Measurements from ENCODE around the gene MASP2. TPM values are rescaled to one million over a fixed set of nuclear protein-coding genes. Genes with fewer than 3 reads are reported as not detected.

The MASP2 gene
- total RNA-seq, 1 donor from 2014 or later, result 0.73 TPM

DNA sequence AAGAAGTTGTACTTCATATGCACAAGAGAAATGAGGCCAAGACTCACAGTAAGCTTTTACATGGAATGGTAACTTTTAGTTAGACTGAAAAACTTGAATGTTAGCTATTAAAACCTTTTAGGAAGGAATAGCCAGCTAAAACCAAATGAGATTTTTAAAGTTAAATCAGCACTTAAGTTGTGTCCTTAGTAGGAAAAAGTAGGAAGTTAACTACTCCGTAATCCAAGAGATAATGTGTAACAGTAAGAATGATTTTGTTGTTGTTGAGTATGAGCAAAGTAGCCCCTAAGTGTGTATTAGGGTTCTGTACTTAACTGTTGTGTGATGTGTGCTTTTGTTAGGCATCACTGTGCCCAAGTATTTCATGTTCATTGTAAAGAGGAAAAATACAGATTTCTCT lies 21.4 kb downstream of the MASP2 start:
- peaks cover 63% of the 10 kb centered on the region for H3K36me3 ChIP-seq (ENCODE audit: insufficient read depth, low read length)

DNA sequence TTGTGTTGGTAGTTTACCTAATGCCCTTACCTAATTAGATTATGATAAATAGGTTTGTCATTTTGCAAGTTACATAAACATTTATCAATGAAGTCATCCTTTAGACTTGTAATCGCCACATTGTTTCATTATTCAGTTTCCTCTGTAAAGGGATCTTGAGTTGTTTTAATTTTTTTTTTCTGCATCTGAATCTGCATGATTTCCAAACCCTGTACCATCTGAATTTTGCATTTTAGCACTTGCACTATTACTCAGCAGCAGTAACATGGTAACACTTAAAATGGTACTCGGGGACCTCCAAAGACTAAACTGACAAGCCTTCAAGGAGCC lies 22.2 kb downstream of the MASP2 start:
- no peak overlapping the region for H2AFZ ChIP-seq (ENCODE audit: low read depth, low read length)
- no peak overlapping the region for H3K9ac ChIP-seq (ENCODE audit: low read length)
- Mint-ChIP-seq H3K27me3 (ENCODE audit: low read depth, unreplicated experiment) (no peaks in the 10 kb centered on the region), H3K4me3 (ENCODE audit: unreplicated experiment) (no peak overlapping the region), H3K4me1 (ENCODE audit: low read depth, unreplicated experiment) (peaks cover 4% of the 10 kb centered on the region), H3K9me3 (ENCODE audit: unreplicated experiment) (no peaks in the 10 kb centered on the region), H3K27ac (ENCODE audit: unreplicated experiment) (no peak overlapping the region), H3K36me3 (ENCODE audit: low read depth, unreplicated experiment) (peaks cover 23% of the 10 kb centered on the region)
- H3K4me2 ChIP-seq (ENCODE audit: low read length), result no peak overlapping the region
- peaks cover 66% of the 10 kb centered on the region for H3K36me3 ChIP-seq (ENCODE audit: insufficient read depth, low read length)
- no peaks in the 10 kb centered on the region for H3K9me3 ChIP-seq (ENCODE audit: insufficient read depth, low read depth, low read length)
- no peak for TF ChIP-seq EZH2 (IDR thresholded peaks at IDR 0.05; ENCODE audit: insufficient read depth, low read length)
- TF ChIP-seq, protein P1, sequence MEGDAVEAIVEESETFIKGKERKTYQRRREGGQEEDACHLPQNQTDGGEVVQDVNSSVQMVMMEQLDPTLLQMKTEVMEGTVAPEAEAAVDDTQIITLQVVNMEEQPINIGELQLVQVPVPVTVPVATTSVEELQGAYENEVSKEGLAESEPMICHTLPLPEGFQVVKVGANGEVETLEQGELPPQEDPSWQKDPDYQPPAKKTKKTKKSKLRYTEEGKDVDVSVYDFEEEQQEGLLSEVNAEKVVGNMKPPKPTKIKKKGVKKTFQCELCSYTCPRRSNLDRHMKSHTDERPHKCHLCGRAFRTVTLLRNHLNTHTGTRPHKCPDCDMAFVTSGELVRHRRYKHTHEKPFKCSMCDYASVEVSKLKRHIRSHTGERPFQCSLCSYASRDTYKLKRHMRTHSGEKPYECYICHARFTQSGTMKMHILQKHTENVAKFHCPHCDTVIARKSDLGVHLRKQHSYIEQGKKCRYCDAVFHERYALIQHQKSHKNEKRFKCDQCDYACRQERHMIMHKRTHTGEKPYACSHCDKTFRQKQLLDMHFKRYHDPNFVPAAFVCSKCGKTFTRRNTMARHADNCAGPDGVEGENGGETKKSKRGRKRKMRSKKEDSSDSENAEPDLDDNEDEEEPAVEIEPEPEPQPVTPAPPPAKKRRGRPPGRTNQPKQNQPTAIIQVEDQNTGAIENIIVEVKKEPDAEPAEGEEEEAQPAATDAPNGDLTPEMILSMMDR (IDR thresholded peaks at IDR 0.05; ENCODE audit: insufficient read depth, low read depth, low read length), result no peak
- FAIRE-seq, result no peak
- H3K27me3 ChIP-seq (ENCODE audit: insufficient read depth, low read length), result no peaks in the 10 kb centered on the region
- no peak for DNase-seq (ENCODE audit: low read depth)
- no peak overlapping the region for H3K27ac ChIP-seq (ENCODE audit: low read depth, low read length)
- H3K4me1 ChIP-seq (ENCODE audit: insufficient read depth, low read length), result no peaks in the 10 kb centered on the region
- peaks cover 67% of the 10 kb centered on the region for H4K20me1 ChIP-seq (ENCODE audit: insufficient read depth, low read length)
- H3K79me2 ChIP-seq (ENCODE audit: insufficient read depth, low read length), result peaks cover 26% of the 10 kb centered on the region
- no peak overlapping the region for H3K4me3 ChIP-seq (ENCODE audit: insufficient read depth, low read depth, low read length)

More for the DNA sequence above, 21.4 kb downstream of the MASP2 start:
- Histone ChIP-seq H2AFZ (ENCODE audit: low read depth, low read length) (no peak overlapping the region), H3K27me3 (ENCODE audit: insufficient read depth, low read length) (no peaks in the 10 kb centered on the region), H3K9ac (ENCODE audit: low read length) (no peak overlapping the region), H3K4me3 (ENCODE audit: insufficient read depth, low read depth, low read length) (no peak overlapping the region), H3K4me2 (ENCODE audit: low read length) (no peak overlapping the region), H3K4me1 (ENCODE audit: insufficient read depth, low read length) (no peaks in the 10 kb centered on the region), H3K9me3 (ENCODE audit: insufficient read depth, low read depth, low read length) (no peaks in the 10 kb centered on the region), H3K27ac (ENCODE audit: low read depth, low read length) (no peak overlapping the region), H4K20me1 (ENCODE audit: insufficient read depth, low read length) (peaks cover 64% of the 10 kb centered on the region), H3K79me2 (ENCODE audit: insufficient read depth, low read length) (peaks cover 20% of the 10 kb centered on the region)
- Mint-ChIP-seq H3K4me3 (ENCODE audit: unreplicated experiment) (no peak overlapping the region), H3K9me3 (ENCODE audit: unreplicated experiment) (no peaks in the 10 kb centered on the region), H3K4me1 (ENCODE audit: low read depth, unreplicated experiment) (peaks cover 4% of the 10 kb centered on the region), H3K27ac (ENCODE audit: unreplicated experiment) (peak overlapping the region; percentile 62), H3K36me3 (ENCODE audit: low read depth, unreplicated experiment) (peaks cover 26% of the 10 kb centered on the region), H3K27me3 (ENCODE audit: low read depth, unreplicated experiment) (no peaks in the 10 kb centered on the region)
- DNase-seq (ENCODE audit: low read depth) (no peak), FAIRE-seq (no peak)
- TF ChIP-seq EZH2 (IDR thresholded peaks at IDR 0.05; ENCODE audit: insufficient read depth, low read length), result no peak
- TF ChIP-seq, protein P1 (IDR thresholded peaks at IDR 0.05; ENCODE audit: insufficient read depth, low read depth, low read length), result no peak

DNA sequence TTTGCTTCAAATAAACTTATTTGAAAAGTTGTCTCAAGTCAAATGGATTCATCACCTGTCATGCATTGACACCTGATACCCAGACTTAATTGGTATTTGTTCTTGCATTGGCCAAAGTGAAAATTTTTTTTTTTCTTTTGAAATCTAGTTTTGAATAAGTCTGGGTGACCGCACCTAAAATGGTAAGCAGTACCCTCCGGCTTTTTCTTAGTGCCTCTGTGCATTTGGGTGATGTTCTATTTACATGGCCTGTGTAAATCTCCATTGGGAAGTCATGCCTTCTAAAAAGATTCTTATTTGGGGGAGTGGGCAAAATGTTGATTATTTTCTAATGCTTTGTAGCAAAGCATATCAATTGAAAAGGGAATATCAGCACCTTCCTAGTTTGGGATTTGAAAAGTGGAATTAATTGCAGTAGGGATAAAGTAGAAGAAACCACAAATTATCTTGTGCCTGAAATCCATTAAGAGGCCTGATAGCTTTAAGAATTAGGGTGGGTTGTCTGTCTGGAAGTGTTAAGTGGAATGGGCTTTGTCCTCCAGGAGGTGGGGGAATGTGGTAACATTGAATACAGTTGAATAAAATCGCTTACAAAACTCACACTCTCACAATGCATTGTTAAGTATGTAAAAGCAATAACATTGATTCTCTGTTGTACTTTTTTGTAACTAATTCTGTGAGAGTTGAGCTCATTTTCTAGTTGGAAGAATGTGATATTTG lies 22.7 kb downstream of the MASP2 start:
- Histone ChIP-seq H3K4me1 (ENCODE audit: insufficient read depth, low read length) (no peaks in the 10 kb centered on the region), H3K4me2 (ENCODE audit: low read length) (no peak overlapping the region), H3K36me3 (ENCODE audit: insufficient read depth, low read length) (peaks cover 66% of the 10 kb centered on the region), H3K79me2 (ENCODE audit: insufficient read depth, low read length) (peaks cover 29% of the 10 kb centered on the region), H3K9me3 (ENCODE audit: insufficient read depth, low read depth, low read length) (no peaks in the 10 kb centered on the region), H2AFZ (ENCODE audit: low read depth, low read length) (no peak overlapping the region), H3K9ac (ENCODE audit: low read length) (no peak overlapping the region), H3K27ac (ENCODE audit: low read depth, low read length) (no peak overlapping the region), H3K4me3 (ENCODE audit: insufficient read depth, low read depth, low read length) (no peak overlapping the region), H3K27me3 (ENCODE audit: insufficient read depth, low read length) (no peaks in the 10 kb centered on the region), H4K20me1 (ENCODE audit: insufficient read depth, low read length) (peaks cover 68% of the 10 kb centered on the region)
- Mint-ChIP-seq H3K36me3 (ENCODE audit: low read depth, unreplicated experiment) (peaks cover 23% of the 10 kb centered on the region), H3K4me3 (ENCODE audit: unreplicated experiment) (no peak overlapping the region), H3K27me3 (ENCODE audit: low read depth, unreplicated experiment) (no peaks in the 10 kb centered on the region), H3K4me1 (ENCODE audit: low read depth, unreplicated experiment) (peaks cover 4% of the 10 kb centered on the region), H3K27ac (ENCODE audit: unreplicated experiment) (no peak overlapping the region), H3K9me3 (ENCODE audit: unreplicated experiment) (no peaks in the 10 kb centered on the region)
- no peak for DNase-seq (ENCODE audit: low read depth)
- FAIRE-seq, result no peak
- TF ChIP-seq EZH2 (IDR thresholded peaks at IDR 0.05; ENCODE audit: insufficient read depth, low read length), result no peak
- TF ChIP-seq, protein P1 (IDR thresholded peaks at IDR 0.05; ENCODE audit: insufficient read depth, low read depth, low read length), result no peak
